HG02981 (cell line): ENCODE data around the gene PARVB.

Experiments used
- ATAC-seq: cut with Tn5 transposase; IDR thresholded peaks from one replicate; pipeline ENCODE4 v1.9.1; 2021; ENCODE audit warnings: mild to moderate bottlenecking, moderate library complexity; ENCODE audit not compliant: unreplicated experiment

Gene PARVB

DNA sequence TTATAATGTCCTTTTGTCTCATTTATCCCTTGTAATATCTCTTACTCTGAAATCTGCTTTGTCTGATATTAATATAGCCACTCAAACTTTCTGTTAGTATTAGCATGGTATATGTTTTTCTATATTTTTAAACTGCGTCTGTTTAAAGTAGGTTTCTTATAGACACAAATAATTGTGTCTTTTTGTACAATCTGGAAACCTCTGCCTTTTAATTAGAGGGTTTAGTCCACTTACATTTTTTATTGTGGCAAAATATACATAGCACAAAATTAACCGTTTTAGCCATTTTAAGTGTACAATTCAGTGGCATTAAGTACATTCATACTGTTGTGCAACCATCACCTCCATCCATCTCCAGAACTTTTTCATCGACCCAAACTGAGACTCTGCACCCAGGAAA lies 185.2 kb downstream of the PARVB start:
- no peak for ATAC-seq

GRCh38 chr22:44210722-44211121 lies 186.6 kb downstream of the PARVB start:
- no peak for ATAC-seq

DNA sequence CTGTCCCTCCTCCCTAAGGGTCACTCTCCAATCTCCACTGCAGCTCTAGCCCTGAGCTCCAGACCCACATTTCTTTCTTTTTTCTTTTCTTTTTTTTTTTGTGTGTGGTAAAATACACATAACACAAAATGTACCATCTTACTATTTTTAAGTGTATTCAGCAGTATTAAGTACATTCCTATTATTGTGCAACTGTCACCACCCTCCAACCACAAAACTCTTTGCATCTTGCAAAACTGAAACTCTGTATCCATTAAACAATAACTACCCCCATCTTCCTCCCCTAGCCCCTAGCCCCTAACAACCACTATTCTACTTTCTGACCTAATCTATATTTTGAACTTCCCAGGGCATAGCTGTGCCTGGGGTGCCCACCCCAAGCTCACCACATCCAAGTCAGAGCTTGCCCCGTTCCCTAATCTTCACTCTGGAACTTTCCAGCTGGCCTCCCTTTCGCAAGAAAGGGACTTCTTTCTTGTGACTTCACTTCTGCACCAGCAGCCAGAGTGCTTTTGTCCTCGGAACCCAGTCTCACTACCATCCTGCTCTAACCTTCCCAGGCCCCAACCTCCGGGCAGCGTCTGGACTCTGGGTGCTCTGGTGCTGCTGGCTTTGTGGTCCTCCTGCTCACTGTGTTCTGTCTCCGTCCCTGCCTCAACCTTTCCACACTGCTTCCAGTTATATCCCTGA lies 187.3 kb downstream of the PARVB start:
- no peak for ATAC-seq

- no peak for ATAC-seq
These were observed 188.1 kb downstream of the PARVB start for GRCh38 chr22:44211946-44212930.

- ATAC-seq: no peak
These were observed 188.8 kb downstream of the PARVB start for GRCh38 chr22:44212936-44213335.

GRCh38 chr22:44213489-44214043 lies 189.5 kb downstream of the PARVB start:
- ATAC-seq: no peak

- no peak for ATAC-seq
These were observed 190.1 kb downstream of the PARVB start for GRCh38 chr22:44214187-44214586.

GRCh38 chr22:44214764-44215163 lies 190.7 kb downstream of the PARVB start:
- no peak for ATAC-seq

GRCh38 chr22:44215287-44215686 lies 191.2 kb downstream of the PARVB start:
- ATAC-seq: no peak

DNA sequence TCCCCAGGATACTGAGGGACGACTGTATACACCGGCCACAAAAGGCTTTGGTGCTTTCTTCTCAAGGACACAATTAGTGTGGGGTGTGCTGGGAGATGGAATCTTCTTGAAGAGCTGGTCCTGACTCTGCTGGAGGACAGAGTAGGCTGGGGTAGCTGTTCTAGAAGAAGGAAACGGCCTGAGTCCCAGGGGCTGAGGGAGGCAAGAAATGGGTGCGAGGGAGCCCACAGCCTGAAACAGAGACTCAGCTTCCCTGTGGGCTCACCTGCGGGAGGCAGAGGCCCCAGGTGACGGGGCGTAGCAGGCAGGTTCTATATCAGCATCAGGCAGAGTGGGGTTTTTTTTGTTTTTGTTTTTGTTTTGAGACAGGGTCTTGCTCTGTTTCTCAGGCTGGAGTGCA lies 193.2 kb downstream of the PARVB start:
- ATAC-seq: no peak

GRCh38 chr22:44218071-44218470 lies 194.0 kb downstream of the PARVB start:
- ATAC-seq: no peak

DNA sequence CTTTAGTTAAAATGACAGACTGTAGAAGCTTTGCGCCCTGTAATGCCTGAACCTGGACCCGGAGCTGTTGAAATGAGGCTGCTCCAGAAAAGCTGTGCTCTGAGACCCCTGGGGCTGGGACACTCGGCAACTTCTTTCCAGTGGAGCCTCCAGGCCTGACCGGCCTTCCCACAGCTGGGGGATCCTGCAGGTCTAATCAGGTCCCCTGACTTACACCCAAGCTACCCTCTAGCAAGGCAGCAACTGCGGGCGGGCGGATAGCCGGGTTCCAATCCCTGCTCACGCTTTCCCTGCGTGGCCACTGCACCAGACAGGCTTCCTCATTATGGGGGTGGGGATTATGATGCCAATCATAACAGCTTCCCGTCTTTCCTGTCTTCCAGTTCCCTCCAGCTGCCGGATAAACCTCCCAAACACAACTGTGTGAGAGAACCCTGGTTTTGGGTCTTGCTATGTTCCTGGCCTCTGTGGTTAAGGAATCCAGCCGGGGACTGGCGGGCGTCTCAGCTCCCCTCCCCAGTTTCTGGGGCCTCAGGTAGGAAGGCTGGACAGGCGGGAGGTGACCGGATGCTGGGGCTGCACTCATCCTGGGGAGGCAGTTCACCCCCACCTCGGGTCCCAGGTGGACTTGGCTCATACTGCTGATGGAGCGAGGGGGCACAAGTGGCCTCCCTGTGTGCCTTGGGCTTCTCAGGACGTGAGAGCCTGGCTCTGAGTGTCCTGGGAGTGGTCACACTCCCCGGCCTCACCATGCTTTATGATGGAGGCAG lies 195.2 kb downstream of the PARVB start:
- no peak for ATAC-seq

DNA sequence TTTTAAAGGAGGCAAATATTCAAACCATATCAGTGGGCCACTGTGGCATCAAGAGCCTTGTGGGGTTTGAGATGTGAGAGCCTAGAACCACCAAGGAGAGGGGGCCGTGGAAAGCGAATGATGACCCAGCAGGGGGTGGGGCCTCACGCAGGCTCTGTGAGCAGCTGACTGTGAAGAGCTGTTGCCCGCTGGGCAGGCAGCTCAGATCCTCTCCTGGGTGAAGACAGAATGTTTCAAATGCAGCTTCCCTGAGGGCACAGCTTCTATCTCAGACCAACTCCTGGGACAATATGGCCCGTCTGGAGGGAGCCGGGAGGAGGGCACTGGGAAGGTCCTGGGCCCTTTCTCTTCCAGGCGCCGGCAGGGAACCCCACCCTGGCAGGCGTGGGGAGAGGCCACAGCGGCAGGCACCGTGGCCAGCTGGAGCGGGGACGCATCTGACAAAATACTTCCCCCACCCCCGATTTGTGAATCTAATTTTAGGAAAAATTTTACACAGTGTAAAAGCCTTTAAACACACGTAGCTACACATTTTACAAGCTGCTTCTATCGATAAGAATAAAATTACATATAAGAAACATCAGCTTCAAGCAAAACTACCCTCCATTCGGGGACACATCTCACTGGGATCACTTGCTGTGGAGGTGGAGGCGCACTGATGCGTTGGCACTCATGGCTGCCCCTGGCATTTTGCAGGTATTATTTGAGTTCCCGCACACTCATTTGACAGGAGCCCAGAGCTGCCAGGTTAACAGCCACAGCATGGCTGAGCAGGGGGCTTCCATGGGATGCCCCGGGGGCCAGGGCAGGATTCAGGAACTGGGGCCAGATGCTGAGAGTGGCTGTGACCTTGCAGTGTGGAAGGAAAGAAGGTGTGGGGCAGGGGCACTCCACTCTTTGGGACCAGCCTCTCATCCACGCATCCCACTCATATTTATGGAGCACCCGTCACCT lies 196.9 kb downstream of the PARVB start:
- no peak for ATAC-seq

GRCh38 chr22:44221710-44222475 lies 197.8 kb downstream of the PARVB start:
- no peak for ATAC-seq
